GM19463 (cell line): Measurements from ENCODE around the gene OSM.

Source experiments
- ATAC-seq: cut with Tn5 transposase; IDR thresholded peaks from one replicate; pipeline ENCODE4 v1.9.1; 2021; ENCODE audit warnings: mild to moderate bottlenecking, moderate library complexity; ENCODE audit not compliant: unreplicated experiment

OSM gene

DNA sequence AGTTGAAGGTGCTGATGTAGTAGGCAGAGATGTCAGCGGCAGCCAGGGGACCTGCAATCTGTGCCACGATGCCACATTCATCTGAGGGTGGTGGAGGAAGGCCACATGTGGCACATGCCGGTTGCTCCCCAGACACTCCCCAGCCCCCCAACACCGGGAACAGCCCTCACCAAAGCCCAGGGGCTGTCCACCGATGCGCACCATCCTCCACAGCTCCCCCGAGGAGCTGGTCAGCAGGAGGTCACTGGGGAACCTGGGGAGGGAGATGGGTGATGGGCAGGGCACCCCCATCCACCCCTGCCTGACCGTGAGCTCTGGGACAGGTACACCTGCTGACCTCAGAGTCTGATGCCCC lies 19.2 kb upstream of the OSM start:
- no peak for ATAC-seq

DNA sequence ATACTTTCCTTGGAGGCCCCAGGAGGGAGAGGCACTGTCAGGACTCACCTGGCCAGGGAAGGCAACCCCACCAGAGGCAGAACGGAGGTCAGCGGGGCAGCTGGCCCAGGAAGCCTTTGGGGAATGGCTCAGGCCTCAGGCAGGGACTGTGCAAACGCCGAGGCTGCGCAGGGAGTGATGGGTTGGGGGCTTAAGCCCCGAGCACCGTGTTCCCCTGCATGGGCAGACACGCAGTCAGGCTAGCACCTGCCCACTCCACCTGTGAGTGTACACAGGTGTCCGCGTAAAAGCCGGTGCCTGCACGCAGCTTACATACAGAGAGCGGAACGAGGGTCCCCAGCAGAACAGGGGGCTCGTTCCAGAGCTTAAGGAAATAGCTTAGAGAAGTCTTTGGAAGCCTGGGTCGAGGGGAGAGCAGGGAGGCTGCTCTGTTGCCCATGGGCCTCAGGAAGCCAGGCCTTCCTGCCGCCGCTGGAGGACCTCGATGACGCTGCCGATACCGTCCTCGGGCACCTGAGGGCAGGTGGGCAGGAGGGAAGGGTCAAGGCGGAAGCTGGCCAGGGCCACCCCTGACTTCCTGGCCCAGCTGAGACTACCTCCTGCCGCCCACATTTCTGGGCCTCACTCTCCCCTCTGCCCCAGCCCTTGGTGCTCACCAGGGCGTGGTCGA lies 18.7 kb upstream of the OSM start:
- ATAC-seq: no peak

DNA sequence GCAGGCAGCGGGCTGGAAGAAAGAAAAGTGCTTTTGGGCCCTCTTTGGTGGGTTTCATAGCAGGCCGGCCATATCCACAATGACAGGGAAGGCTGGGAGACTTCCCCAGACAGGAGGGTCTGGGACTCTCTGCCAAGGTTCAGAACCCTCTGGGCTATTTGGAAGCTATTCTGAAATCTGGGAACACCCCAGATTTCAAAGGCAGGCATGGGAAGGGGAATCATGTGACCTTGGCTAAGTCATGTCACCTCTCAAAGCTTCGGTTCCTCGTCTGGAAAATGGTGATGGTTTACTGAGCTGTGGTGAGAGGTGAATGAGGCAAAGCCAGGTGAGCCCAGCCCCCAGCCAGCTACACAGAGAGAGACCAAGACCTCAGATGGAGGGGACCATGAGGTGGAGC lies 18.0 kb upstream of the OSM start:
- no peak for ATAC-seq

DNA sequence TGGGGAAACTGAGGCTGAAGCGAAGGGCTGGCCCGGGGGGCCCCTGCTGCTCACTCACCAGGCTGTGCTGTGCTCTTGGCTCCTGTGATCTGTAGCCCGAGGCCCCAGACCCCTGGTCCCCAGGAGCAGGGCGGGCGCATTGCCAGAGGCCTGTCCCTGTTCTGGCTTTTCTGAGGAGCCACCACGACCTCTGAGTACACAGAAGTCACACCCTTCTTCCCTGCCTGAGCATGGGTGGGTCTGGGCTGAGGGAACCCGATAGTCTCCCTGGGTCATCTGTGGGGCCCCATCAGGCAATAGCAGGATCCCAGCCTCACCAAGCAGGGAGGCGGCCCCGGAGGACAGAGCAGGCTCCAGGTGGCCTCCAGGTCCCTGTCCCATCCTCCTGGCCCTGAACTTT lies 17.5 kb upstream of the OSM start:
- ATAC-seq: no peak

DNA sequence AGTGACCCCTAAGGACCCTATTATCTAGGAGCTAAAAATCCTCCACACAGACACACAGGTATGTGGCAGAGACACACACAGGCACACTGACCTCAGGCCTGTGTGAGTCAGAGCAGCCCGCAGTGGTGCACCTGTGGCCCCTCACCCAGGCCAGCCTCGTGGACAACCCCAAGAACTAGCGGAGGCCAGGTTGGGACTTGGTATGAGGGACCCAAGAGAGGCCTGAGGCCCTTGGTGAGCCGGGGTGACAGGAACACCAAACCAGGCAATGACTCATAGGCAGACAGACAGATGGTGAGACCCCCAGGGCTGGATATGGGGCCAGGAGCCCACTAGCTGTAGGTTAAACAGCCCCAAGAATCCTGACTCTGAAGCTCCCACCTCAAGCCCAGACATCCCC lies 16.7 kb upstream of the OSM start:
- no peak for ATAC-seq

DNA sequence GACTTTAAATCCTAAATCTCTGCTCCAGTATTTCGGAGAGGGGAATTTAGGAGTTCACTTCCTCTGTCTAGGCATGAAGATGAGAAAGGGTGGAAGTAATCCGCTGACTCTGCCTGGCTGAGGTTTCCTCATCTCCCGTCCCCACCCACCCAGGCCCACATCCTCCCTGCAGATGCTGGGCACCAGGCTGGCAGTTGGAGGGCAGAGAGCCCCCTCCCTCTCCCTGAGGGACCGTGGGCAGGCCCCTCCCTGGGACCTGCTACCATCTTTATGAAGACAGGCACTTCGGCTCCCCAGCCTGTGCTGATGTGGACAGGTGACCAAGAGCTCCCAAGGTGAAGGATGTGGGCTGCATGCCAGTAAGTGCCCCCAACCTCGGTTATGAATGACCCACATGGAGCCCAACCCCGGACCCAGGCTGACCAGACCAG lies 16.0 kb upstream of the OSM start:
- ATAC-seq: no peak

DNA sequence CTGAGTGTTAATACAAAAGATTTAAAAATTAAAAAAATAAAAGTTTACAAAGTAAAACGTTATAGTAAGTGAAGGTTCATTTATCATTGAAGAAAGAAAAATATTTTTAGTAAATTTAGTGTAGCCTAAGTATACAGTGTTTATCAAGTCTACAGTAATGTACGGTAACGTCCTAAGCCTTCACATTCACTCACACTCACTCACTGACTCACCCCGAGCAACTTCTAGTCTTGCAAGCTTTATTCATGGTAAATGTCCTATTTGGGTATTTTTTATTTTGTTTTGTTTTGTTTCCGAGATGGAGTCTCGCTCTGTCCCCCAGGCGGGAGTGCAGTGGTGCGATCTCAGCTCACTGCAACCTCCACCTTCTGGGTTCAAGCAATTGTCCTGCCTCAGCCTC lies 13.9 kb upstream of the OSM start:
- ATAC-seq: no peak

DNA sequence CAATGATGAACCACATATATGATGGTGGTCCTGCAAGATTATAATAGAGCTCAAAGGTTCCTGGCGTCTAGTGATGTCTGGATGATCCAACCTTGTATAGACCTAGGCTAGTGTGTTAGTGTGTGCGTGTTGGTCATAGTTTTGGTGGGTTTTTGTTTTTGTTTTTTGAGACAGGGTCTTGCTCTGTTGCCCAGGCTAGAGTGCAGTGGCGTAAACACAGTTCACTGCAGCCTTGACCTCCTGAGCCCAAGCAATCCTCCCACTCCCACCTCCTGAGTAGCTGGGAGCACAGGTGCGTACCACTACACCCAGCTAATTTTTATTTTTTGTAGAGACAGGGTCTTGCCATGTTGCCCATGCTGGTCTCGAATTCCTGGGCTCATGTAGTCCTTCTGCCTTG lies 13.3 kb upstream of the OSM start:
- ATAC-seq: no peak

DNA sequence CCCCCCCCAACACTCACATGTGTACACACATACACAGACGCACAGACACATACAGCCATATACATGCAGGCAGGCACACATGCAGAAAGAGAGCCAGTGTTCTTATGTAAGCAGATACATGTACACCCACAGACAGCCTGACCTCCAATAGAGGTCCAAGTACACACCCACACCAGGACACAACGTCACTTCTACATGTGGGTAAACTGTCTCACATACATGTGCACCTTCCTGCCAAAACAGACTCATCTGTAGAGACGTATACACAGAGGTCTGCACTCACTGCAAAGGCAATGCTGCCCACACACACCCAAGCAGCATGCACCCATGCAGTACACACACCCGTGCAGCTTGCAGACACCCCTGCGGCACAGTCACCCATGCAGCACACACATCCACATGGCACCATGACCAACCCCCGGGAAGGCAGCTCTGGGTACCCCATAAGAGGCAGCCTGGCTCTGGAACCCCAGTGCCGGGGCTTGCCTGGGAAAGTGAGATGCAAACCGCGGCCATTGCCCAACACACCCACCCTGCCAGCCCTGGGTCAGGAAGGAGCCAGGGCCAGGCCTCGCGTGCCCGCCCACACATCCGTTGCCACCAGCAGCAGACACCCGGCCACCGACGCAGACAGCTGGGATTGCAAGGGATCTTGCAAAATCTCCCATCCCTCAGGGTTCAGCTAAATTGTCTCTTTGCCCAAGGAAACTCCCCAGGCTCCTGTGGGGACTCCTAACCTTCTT lies 12.6 kb upstream of the OSM start:
- no peak for ATAC-seq

DNA sequence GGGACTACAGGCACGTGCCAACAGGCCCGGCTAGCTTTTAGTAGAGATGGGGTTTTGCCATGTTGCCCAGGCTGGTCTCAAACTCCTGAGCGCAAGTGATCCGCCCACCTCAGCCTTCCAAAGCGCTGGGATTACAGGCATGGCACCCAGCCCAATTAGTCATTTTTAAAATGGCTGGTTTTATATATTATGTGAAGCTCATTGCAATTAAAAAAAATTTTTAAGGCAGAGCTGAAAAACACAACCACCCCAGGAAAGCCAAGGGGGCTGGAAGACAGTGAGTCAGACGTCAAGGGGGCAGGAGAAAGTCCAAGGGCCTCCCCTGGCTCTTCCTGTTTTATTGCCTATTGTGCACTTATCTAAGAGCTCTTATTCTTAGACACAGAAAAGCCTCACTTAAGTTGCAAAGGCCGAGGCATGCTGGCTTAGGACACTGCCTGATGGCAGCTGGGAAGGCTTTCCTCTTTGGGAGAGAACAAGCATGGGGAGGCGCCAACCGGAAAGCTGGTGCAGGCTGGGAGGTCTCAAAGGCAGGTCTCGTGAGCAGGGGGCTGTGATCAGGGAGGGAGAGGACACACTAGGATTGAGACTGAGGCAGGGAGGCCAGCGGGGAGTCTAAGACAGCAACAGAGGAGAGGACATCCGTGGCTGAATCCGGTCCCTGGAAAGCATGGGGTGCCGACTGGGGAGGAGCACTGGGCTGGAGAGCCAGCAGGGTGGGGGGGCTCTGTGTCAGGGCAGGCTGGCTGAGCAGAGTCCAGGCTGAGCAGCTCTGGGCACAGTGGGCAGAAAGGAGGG lies 11.1 kb upstream of the OSM start:
- ATAC-seq: no peak

DNA sequence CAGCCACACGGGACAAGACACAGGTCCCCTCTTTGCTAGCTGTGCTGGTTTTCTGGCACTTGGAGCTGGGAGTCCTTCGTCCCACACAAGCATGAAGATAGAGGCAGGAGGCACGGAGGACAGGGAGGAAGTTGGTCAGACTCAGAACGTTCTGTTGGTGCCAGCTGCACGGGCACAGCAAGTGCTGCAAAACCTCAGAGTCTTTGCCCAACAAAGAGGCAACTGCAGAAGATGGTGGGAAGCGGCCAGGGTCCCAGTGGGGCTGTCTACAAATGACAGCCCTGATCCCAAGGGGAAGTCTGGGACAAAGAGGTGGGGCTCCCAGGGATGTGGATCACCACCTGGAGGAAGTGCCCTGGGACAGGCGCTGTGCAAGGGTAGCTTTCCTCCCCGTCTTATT lies 9.4 kb upstream of the OSM start:
- no peak for ATAC-seq

DNA sequence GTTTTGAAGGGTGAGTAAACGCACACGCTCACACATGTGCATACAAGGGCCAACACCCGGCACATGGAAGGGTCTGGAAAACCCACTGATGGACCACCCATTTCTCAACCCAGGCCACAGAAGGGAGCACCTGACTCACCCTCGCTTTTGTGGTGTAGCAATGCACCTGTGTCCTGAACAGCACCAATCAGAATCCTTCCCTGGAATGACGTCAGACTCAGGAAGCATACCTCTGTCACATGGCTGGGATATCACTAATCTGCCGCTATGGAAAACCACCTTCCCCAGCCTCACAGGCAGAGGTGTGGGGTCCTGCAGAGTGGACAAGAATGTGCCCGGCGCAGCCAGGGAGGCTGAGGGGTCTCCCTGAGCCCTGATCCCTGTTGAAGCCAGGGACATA lies 9.0 kb upstream of the OSM start:
- no peak for ATAC-seq

DNA sequence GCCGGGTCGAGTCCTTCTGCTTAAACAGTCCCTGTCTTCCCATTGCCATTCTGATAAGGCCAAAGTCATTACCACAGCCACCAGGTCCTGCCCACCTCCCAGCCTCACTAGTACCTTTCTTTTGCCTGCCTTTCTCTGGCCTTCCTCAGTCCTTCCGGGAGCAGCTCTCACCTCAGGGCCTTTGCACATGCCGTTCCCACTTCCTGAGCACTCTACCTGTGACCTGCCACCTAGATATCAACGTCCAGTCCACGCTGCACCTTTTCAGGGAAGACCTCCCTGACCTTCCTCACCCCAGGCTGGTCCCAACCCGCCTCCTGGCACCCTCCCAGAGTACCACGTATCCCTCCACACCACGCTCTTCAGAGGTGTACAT lies 7.8 kb upstream of the OSM start:
- ATAC-seq: no peak

DNA sequence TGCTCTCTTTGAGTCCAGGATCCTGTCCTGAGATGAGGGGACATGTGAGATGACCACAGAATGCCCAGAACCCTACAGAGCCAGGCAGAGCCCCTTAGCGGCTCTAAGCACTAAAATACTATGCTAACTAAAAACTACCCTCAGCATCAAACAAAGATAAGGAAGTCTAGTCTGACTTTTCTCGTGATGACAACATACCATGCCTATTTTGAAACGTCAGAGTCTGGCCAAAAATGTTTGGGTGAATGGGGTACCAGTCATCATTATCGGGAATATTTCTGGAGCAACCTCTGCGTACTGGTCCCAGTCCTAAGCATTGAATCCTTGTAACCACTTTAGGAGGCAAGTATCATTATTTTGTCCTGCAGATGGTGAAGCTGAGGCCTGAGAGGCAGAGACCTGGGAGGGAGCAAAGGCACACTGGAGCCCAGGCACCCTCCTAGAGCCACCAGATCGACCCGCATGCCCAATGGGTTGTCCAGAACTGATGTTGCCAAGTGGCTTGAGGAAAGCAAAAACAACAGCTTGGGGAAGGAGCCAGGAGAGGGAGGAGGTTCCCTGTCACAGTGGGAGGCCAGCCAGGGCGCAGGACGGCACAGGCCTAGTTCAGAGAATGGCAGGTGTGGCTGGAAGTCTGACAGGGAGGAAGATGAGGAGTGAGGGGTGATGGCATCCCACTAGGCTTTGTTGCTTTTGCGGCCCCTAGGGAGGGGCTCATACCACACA lies 7.2 kb upstream of the OSM start:
- ATAC-seq: no peak

DNA sequence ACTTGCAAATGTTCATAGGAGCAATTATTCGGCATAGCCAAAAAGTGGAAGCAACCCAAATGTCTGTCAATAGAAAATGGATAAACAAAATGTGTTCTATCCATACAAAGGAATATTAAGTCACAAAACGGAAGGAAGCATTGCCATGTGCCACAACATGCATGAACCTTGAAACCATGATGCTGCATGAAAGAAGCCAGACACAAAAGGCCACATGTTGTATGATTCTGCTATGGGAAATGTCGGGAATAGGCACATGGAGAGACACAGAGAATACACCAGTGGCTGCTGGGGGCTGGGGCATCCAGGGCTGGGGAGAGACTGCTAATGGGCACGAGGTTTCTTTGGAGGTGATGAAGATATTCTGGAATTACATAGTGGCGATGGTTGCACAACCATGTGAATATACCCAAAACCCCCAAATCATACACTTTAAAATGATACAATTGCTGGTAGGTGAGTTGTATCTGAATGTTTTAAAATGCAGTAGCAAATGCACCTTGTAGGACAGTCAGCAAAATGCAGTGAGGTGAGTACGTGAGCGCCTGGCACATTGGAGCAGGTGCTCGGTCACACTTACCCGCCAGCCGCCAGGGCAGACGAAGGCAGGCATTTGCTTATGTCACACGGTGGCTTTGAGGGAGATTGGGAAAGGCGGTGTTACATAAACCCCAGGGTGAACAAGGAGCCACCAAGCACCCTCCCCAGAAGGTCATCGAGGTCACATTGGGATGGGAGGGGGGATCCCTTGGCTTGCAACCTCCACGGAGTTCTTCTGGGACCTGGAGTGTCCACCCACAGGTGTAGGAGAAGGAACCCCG lies 6.3 kb upstream of the OSM start:
- ATAC-seq: no peak

DNA sequence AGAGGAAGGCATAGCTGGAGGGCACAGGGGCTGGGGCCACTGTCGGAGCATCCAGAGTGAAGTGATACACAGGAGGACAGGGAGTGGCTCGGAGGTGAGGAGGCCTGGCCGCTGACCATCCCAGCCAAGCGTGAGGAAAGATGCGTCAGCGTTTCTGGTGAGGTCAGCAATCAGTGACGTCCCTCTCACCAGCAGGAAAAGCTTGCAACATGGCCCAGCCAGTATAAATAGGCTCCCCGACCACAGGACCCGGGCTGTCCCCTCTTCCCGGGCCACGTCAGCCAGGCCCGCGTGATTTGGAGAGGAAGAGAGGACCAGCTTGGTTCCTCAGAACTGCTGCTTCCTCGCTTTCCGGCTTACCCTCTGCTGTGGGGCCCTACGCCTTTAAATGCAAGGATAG lies 4.2 kb upstream of the OSM start:
- ATAC-seq: no peak

DNA sequence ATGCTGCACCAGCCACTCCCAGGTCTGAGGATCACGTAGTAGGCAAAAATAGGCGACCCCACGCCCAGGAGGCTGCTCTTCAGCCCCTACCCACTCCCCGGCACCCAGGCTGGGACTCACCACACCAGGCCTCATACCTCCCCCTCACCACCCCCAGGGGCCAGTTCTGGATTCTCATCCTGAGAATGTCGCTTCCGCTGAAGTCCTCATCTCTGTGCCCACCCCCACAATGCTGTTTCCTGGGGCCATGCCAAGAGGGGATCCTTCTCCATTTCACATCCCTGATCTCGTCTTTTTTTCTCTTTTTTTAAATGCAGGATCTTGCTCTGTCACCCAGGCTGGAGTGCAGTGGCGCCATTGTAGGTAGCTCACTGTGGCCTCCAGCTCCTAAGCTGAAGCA lies 1.7 kb upstream of the OSM start:
- no peak for ATAC-seq

DNA sequence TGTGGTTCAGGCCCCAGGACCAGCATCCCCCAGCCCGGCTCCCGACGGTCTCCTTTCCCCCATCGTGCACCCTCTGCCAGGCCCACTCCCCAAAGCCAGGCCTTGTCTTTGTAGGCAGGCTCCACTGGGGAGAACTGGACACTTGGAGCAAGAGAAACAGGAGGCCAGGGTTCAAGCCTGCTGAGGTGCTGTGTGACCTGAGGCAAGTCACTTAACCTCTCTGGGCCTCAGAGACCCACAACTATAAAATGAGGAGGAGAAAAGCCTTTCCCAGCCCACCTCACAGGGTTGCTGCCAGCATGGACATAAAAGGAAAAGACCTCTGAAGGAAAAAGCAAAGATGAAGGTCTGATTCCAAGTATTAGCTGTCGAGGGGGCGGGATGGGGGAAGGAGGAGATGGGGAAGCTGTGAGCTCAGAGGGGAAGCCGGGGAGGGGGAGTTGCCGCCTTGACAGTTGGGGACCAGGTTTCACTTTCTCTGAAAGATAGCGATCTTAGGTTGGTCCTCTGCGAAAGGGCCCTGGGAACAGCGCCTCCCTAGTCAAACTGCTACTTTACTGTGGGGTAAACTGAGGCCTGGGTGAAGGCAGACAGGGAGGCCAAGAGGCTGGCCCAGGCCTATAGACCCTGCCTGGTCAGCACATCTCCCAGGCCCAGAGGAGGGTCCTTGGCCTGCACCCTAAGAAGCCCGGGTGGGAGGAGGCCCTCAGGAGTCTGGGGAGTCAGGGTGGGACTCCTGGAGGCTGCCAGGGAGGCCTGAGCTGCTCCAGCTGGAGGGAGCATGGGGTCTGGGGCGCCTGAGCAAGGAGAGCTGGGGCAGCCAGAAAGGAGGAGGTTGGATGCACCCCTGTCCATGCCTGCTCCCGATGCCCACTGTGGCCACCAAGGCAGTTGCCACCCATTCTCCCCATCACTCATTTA lies 991 bp upstream of the OSM start:
- no peak for ATAC-seq

DNA sequence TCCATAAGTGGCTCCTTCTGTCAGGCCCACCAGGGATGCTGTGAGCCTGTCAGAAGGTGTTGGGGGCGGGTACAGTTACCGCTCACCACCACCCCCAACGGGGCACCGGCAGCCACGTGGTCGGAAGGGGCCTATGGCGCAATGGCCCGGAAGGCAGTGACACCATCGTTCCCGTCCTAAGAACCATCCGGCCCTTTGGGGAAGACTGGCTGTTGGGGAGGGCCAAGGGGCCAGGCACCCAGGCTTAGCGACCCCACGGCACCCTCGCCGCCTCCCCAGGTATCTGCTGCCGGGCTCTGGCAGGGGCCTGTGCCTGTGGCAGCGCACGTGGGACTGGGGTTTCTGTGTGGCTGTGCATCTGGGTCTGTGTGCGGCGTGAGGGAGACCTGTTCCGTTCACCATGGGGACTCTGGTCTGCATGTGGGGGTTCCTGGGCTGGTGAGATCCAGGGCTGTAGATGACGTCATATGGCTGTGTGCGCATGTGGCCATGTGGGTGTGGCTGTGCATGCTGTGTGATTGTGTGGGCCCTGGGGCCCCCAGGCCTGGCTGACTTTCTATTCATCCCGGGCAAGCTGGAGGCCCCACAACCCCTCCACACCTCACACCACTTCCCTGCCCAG lies 717 bp downstream of the OSM start:
- ATAC-seq: peak; percentile 72
